ENCODE measurements around the gene ITIH4.

The ITIH4 gene

DNA sequence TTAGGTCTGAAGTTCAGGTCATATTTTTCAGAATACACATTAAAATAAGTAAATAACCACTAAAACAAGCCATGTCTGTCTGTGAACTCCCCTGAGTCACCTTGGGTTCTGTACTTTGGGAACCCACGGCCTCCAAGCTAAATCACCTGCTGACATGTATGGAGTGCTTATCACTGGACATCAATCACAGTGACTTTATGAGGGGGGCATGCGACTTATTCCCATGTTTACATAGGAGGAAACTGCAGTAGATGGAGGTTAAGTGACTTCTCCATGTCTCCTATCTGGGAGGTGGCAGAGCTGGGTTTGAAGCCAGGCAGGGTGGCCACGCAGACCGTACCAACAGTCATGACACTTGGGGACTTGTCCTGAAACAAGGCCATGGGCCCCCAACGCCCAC is 8.1 kb downstream of the ITIH4 start:
- Histone ChIP-seq H3K9me3 (ENCODE audit: insufficient read depth, low read length, severe bottlenecking) (no peaks in the 10 kb centered on the region), H4K20me1 (ENCODE audit: insufficient read depth, low read length) (no peaks in the 10 kb centered on the region), H3K4me1 (ENCODE audit: insufficient read depth, low read length) (no peaks in the 10 kb centered on the region), H3K36me3 (ENCODE audit: insufficient read depth, low read length) (no peaks in the 10 kb centered on the region), H3K4me2 (ENCODE audit: insufficient read depth, low read length) (no peak overlapping the region), H3K27me3 (ENCODE audit: insufficient read depth, low read length, poor library complexity) (no peaks in the 10 kb centered on the region), H2AFZ (ENCODE audit: low read depth, low read length) (no peak overlapping the region), H3K9ac (ENCODE audit: low read depth, low read length) (no peak overlapping the region), H3K27ac (ENCODE audit: low read length) (no peak overlapping the region), H3K4me3 (ENCODE audit: low read depth in 1 of 2, low read length in 2 of 2) (no peak overlapping the region), H3K79me2 (ENCODE audit: insufficient read depth, low read length) (no peaks in the 10 kb centered on the region)
- TF ChIP-seq, protein P1, sequence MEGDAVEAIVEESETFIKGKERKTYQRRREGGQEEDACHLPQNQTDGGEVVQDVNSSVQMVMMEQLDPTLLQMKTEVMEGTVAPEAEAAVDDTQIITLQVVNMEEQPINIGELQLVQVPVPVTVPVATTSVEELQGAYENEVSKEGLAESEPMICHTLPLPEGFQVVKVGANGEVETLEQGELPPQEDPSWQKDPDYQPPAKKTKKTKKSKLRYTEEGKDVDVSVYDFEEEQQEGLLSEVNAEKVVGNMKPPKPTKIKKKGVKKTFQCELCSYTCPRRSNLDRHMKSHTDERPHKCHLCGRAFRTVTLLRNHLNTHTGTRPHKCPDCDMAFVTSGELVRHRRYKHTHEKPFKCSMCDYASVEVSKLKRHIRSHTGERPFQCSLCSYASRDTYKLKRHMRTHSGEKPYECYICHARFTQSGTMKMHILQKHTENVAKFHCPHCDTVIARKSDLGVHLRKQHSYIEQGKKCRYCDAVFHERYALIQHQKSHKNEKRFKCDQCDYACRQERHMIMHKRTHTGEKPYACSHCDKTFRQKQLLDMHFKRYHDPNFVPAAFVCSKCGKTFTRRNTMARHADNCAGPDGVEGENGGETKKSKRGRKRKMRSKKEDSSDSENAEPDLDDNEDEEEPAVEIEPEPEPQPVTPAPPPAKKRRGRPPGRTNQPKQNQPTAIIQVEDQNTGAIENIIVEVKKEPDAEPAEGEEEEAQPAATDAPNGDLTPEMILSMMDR (IDR thresholded peaks at IDR 0.05; ENCODE audit: borderline replicate concordance, extremely low read depth, low read length, poor library complexity, severe bottlenecking) = no peak
- TF ChIP-seq EZH2 (IDR thresholded peaks at IDR 0.05; ENCODE audit: borderline replicate concordance, low read depth, low read length, severe bottlenecking) = no peak
- no peak for ATAC-seq (ENCODE audit: insufficient read depth, low read depth)
- DNase-seq = no peak

DNA sequence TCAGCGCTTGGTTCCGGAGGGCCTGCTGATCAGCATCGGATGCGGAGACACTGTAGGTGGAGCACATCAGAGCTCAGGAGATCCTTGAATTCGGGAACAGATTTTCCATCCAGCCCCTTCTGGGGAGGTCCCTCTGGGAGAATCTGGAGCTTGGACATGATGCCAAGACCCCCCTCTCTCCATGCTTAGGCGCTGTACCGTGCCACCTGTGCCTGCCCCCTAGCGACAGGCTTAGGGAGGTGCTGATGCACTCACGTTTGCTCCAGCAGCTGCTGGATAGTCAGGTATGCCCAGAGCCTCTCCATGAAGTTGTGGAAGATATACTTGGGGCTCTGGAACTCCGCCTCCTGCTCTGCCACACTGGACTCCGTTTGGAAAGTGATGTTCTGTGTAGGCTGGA is 9.7 kb downstream of the ITIH4 start:
- no peak overlapping the region for H2AFZ ChIP-seq (ENCODE audit: low read depth, low read length)
- no peak for TF ChIP-seq EZH2 (IDR thresholded peaks at IDR 0.05; ENCODE audit: borderline replicate concordance, low read depth, low read length, severe bottlenecking)
- TF ChIP-seq, protein P1 (IDR thresholded peaks at IDR 0.05; ENCODE audit: borderline replicate concordance, extremely low read depth, low read length, poor library complexity, severe bottlenecking) = peak; percentile 61
- H3K4me2 ChIP-seq (ENCODE audit: insufficient read depth, low read length) = no peak overlapping the region
- no peak overlapping the region for H3K4me3 ChIP-seq (ENCODE audit: low read depth in 1 of 2, low read length in 2 of 2)
- no peaks in the 10 kb centered on the region for H4K20me1 ChIP-seq (ENCODE audit: insufficient read depth, low read length)
- H3K9me3 ChIP-seq (ENCODE audit: insufficient read depth, low read length, severe bottlenecking) = no peaks in the 10 kb centered on the region
- no peaks in the 10 kb centered on the region for H3K4me1 ChIP-seq (ENCODE audit: insufficient read depth, low read length)
- H3K27me3 ChIP-seq (ENCODE audit: insufficient read depth, low read length, poor library complexity) = no peaks in the 10 kb centered on the region
- H3K27ac ChIP-seq (ENCODE audit: low read length) = no peak overlapping the region
- H3K9ac ChIP-seq (ENCODE audit: low read depth, low read length) = no peak overlapping the region
- DNase-seq = peak; percentile 20
- peak; percentile 65 for ATAC-seq (ENCODE audit: insufficient read depth, low read depth)
- H3K36me3 ChIP-seq (ENCODE audit: insufficient read depth, low read length) = no peaks in the 10 kb centered on the region
- no peaks in the 10 kb centered on the region for H3K79me2 ChIP-seq (ENCODE audit: insufficient read depth, low read length)

DNA sequence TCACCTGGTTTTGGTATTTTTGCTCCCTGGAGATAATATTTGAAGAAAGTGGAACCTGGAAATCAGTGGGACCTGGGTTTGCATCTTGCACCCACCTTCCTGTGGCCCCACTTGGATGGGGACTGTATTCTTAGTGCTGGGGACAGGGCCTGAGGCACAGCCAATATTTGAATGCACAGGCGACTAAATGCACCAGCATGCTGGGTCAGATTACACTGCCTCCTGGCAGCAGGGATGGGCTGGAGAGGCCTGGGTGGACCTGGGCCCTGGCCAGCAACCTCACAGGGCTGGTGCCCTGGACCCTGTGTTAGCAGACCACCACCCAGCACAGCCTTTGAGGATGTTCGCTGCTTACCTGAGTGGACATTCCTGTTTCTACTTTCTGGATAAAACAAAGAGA is 10.5 kb downstream of the ITIH4 start:
- no peaks in the 10 kb centered on the region for H4K20me1 ChIP-seq (ENCODE audit: insufficient read depth, low read length)
- DNase-seq = no peak
- TF ChIP-seq EZH2 (IDR thresholded peaks at IDR 0.05; ENCODE audit: borderline replicate concordance, low read depth, low read length, severe bottlenecking) = no peak
- TF ChIP-seq, protein P1 (IDR thresholded peaks at IDR 0.05; ENCODE audit: borderline replicate concordance, extremely low read depth, low read length, poor library complexity, severe bottlenecking) = no peak
- H3K27ac ChIP-seq (ENCODE audit: low read length) = no peak overlapping the region
- no peaks in the 10 kb centered on the region for H3K9me3 ChIP-seq (ENCODE audit: insufficient read depth, low read length, severe bottlenecking)
- H3K27me3 ChIP-seq (ENCODE audit: insufficient read depth, low read length, poor library complexity) = no peaks in the 10 kb centered on the region
- no peaks in the 10 kb centered on the region for H3K4me1 ChIP-seq (ENCODE audit: insufficient read depth, low read length)
- no peak overlapping the region for H2AFZ ChIP-seq (ENCODE audit: low read depth, low read length)
- no peak overlapping the region for H3K4me2 ChIP-seq (ENCODE audit: insufficient read depth, low read length)
- ATAC-seq (ENCODE audit: insufficient read depth, low read depth) = no peak
- H3K9ac ChIP-seq (ENCODE audit: low read depth, low read length) = no peak overlapping the region
- H3K79me2 ChIP-seq (ENCODE audit: insufficient read depth, low read length) = no peaks in the 10 kb centered on the region
- H3K36me3 ChIP-seq (ENCODE audit: insufficient read depth, low read length) = no peaks in the 10 kb centered on the region
- H3K4me3 ChIP-seq (ENCODE audit: low read depth in 1 of 2, low read length in 2 of 2) = no peak overlapping the region

DNA sequence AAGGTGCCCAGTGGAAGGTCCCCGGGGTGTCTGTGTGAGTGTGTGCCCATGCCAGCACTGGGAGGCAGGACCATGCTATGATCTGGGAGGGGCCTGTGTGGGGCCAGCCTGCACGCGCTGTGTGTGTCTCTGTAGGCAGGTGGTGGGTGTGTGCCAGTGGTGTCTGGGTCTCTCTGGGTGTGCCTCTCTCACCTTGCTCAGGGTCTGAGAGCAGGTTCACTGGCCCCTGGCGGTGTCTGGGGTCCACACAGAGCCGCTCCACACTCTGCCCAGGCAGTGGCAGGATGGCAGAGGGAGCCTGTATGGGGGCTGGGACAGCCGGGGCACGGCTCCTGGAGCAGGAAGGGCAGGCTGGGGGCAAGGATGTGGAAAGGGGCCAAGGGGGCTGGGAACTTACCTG is 12.6 kb downstream of the ITIH4 start:
- H3K9me3 ChIP-seq (ENCODE audit: insufficient read depth, low read length, severe bottlenecking) = no peaks in the 10 kb centered on the region
- no peak for ATAC-seq (ENCODE audit: insufficient read depth, low read depth)

More for the DNA sequence above, 12.6 kb downstream of the ITIH4 start:
- no peak overlapping the region for H3K4me3 ChIP-seq (ENCODE audit: low read depth in 1 of 2, low read length in 2 of 2)
- H3K27me3 ChIP-seq (ENCODE audit: insufficient read depth, low read length, poor library complexity) = no peaks in the 10 kb centered on the region
- H3K9ac ChIP-seq (ENCODE audit: low read depth, low read length) = no peak overlapping the region
- H3K4me1 ChIP-seq (ENCODE audit: insufficient read depth, low read length) = no peaks in the 10 kb centered on the region
- no peaks in the 10 kb centered on the region for H3K36me3 ChIP-seq (ENCODE audit: insufficient read depth, low read length)
- H3K27ac ChIP-seq (ENCODE audit: low read length) = no peak overlapping the region
- no peak for DNase-seq
- H2AFZ ChIP-seq (ENCODE audit: low read depth, low read length) = no peak overlapping the region
- TF ChIP-seq, protein P1 (IDR thresholded peaks at IDR 0.05; ENCODE audit: borderline replicate concordance, extremely low read depth, low read length, poor library complexity, severe bottlenecking) = no peak
- no peak for TF ChIP-seq EZH2 (IDR thresholded peaks at IDR 0.05; ENCODE audit: borderline replicate concordance, low read depth, low read length, severe bottlenecking)
- H3K79me2 ChIP-seq (ENCODE audit: insufficient read depth, low read length) = no peaks in the 10 kb centered on the region
- H4K20me1 ChIP-seq (ENCODE audit: insufficient read depth, low read length) = no peaks in the 10 kb centered on the region
- H3K4me2 ChIP-seq (ENCODE audit: insufficient read depth, low read length) = no peak overlapping the region

Measured in DND-41 (cell line).